Activated CD4-positive, alpha-beta memory T cell treated with anti-CD3 and anti-CD28 coated beads for 36 hours (primary cell): ENCODE data around the gene KIAA0930. TPM values are rescaled to one million over a fixed set of nuclear protein-coding genes. Genes with fewer than 3 reads are reported as not detected.
A peak's percentile ranks its signal among the peaks of the same experiment; 100 is the strongest.

Experiments
- CTCF ChIA-PET: fragments of 350-600 bp; sonication (Branson Sonifier 250); formaldehyde crosslinking; loops from one replicate; lab custom pipeline; 2021; ENCODE audit warnings: antibody characterized with exemption, inconsistent platforms; lab: Charles Lee
- POLR2A ChIA-PET: fragments of 350-600 bp; sonication (Branson Sonifier 250); formaldehyde crosslinking; loops from one replicate; lab custom pipeline; 2021; ENCODE audit warnings: antibody characterized with exemption; lab: Charles Lee
- DNase-seq: peaks from one replicate; pipeline ENCODE4 v3.0.0-alpha.2; 2020
- H3K27ac Mint-ChIP-seq: one replicate; pipeline ENCODE4 v1.8.0; 2021; ENCODE audit warnings: mixed read lengths
- H3K27me3 Mint-ChIP-seq: one replicate; pipeline ENCODE4 v1.8.0; 2021; ENCODE audit warnings: mixed read lengths
- H3K36me3 Mint-ChIP-seq: one replicate; pipeline ENCODE4 v1.8.0; 2021; ENCODE audit warnings: mixed read lengths
- H3K4me1 Mint-ChIP-seq: one replicate; pipeline ENCODE4 v1.8.0; 2021; ENCODE audit warnings: low read depth, mixed read lengths
- H3K4me3 Mint-ChIP-seq: one replicate; pipeline ENCODE4 v1.8.0; 2021; ENCODE audit warnings: mild to moderate bottlenecking, mixed read lengths
- H3K9me3 Mint-ChIP-seq: one replicate; pipeline ENCODE4 v1.8.0; 2021; ENCODE audit warnings: mixed read lengths
- intact Hi-C: fragments of 100-400 bp; cut with micrococcal nuclease; formaldehyde crosslinking; loops from one replicate; pipeline ENCODE4 v1.15.1; 2023
- total RNA-seq, 2 experiments: library from RNA; stranded (reverse); gene quantifications; one replicate each; pipeline ENCODE4 v1.2.3, GENCODE V29; 2021

Gene KIAA0930
- total RNA-seq, 2 experiments from 2014 or later: 31.1 to 31.9 TPM

DNA sequence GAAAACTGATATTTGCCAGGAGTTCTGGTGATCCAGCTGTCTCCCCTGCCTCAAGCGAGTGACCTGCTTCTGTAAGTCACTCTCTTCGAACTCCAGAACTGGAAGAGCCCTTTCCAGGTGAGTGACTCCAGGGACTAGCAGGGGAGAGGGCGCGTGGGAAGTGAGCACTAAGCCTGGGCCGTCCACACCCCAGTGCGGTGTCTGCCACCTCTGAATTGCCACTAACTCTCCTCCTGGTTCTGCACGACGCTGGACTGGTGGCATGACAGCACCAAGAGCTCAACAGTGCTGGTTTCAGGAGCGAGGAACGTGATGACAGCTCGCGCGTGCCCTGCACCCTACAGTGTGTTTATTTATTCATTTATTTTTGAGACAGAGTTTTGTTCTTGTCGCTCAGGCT is 22.9 kb downstream of the KIAA0930 start:
- no peak overlapping the region for H3K27ac Mint-ChIP-seq
- H3K4me3 Mint-ChIP-seq: no peak overlapping the region
- DNase-seq: no peak
- intact Hi-C loops: no loop called here
- H3K36me3 Mint-ChIP-seq: no peaks in the 10 kb centered on the region
- no peaks in the 10 kb centered on the region for H3K27me3 Mint-ChIP-seq
- ChIA-PET CTCF (interaction anchor here (4.8 kb wide), 1 partner anchor 9 kb away, joined by 30 read pairs; no protein-coding TSS in a partner anchor), POLR2A (no interaction called here)
- peaks cover 16% of the 10 kb centered on the region for H3K4me1 Mint-ChIP-seq
- no peaks in the 10 kb centered on the region for H3K9me3 Mint-ChIP-seq

DNA sequence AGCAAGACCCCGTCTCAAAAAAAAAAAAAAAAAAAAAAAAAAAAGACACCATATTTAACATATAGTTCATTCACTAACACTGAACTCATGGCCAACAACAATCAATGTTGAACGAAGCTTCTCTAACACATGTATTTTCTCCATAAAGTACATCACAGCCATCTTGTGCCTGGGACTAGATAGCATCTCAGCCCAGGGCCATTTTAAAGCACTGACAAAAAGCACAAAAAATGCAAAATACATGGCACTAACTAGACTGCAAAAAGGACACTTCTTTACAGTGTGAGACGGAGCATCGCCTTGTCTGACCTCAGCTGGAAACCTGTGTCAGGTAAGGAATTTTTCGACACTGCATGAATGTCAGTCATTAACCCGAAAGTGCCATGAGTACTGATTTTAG is 23.3 kb downstream of the KIAA0930 start:
- Mint-ChIP-seq H3K27ac (no peak overlapping the region), H3K36me3 (no peaks in the 10 kb centered on the region), H3K9me3 (no peaks in the 10 kb centered on the region), H3K4me1 (peaks cover 12% of the 10 kb centered on the region), H3K27me3 (no peaks in the 10 kb centered on the region), H3K4me3 (no peak overlapping the region)
- POLR2A ChIA-PET: no interaction called here
- no peak for DNase-seq
- intact Hi-C loops: no loop called here
- CTCF ChIA-PET: interaction anchor here (4.8 kb wide), 1 partner anchor 9 kb away, joined by 30 read pairs; no protein-coding TSS in a partner anchor

DNA sequence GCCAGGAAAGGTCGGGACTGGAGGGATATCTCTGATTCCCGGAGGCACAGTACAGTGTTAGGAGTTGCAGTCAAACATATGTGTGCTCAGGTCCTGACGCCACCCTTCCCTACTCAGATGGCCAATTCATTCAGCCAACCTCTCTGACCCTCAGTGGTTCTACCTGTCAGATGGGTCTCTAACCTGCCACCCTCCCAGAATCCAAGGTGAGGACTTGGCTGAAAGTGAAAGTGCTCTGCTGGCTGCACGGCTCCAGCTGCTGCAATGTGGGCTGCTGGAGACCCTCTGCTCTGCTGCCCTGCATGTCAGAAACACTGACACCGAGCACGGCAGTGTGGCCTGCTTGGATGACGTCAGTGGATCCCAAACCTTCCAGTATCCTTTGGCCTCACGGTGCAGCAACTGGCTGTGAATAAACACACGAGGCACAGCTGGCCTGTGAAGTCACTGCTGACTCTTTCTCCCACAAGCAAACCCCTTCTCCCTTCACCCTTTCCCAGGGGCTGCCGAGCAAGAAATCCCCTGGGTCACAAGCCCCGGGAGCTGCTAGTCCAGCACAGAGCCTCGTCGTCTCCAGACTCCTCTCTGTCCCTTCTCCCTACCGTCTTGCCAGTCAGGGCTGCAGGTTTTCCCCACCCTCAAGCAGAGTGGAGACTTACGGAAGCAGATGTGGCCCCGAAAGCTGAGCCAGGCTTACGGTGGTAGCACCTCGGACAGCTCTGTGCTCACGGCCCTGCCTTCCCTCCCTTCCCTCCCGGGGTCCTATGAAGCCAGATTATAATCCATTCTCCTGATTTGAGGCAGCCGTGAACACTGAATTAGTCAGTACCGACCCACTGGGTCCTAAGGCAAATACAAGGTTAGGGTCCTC is 24.3 kb downstream of the KIAA0930 start:
- no peak overlapping the region for H3K4me3 Mint-ChIP-seq
- H3K9me3 Mint-ChIP-seq: no peaks in the 10 kb centered on the region
- CTCF ChIA-PET: interaction anchor here (0.7 kb wide), 1 partner anchor 43 kb away, joined by 3 read pairs; no protein-coding TSS in a partner anchor
- POLR2A ChIA-PET: no interaction called here
- no peak overlapping the region for H3K27ac Mint-ChIP-seq
- H3K4me1 Mint-ChIP-seq: peaks cover 12% of the 10 kb centered on the region
- no peaks in the 10 kb centered on the region for H3K27me3 Mint-ChIP-seq
- DNase-seq: no peak
- intact Hi-C loops: no loop called here
- H3K36me3 Mint-ChIP-seq: no peaks in the 10 kb centered on the region

DNA sequence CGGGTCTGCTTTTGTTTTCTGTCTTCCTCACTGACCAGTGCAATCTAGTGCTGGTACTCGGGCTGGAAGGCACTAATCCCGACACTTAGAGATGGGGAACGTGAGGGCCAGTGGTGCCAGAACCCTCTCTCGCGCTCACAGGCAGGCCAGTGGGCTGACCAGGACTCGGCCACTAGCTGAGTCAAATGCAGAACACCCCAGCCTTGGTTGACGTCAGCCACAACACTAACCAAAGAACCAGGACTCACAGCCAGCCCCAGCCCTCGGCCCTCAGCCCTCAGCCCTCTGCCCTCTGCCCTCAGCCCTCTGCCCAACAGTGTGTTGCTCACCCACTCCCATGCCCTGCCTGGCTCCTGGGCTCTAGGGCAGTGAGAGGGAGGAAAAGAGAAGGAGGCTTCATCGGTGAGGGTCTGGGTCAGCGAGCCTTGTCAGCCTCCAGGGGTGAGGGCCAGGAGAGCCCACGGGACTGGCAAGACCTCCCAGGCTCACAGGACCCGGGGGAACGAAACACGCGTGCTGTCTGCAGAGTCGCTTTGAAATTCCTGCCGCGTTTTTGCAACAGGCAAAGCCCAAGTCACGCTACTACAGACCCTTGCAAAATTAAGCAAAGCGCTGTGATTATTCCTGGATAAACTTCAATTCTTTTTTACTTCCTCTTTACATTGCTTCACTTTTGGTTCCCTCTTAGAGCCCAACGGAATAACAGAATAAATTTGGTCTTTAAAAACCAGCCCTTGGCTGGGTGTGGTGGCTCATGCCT is 27.5 kb downstream of the KIAA0930 start:
- Mint-ChIP-seq H3K9me3 (no peaks in the 10 kb centered on the region), H3K27ac (no peak overlapping the region), H3K36me3 (peaks cover 4% of the 10 kb centered on the region), H3K4me1 (peaks cover 3% of the 10 kb centered on the region), H3K4me3 (no peak overlapping the region), H3K27me3 (no peaks in the 10 kb centered on the region)
- intact Hi-C loops: no loop called here
- ChIA-PET CTCF (no interaction called here), POLR2A (no interaction called here)
- DNase-seq: no peak

DNA sequence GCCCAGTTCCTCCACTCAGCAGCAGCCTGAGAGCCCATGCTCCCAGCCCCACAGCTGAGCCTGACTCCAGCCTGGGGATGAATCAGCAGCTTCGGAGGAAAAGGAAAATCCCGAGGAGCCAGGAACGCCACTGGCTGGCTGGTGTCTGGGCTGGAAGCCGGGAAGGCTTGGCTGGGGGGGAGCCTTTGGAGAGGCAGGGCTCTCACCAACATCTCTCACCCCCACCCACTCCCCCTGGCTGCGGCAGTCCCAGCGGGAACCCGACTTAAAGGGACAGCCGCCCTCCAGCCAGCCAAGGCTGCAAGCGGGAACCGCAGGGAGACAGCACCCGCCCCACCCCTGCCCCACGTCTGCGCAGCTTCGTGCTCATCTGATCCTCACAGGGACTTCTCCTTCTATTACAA is 28.4 kb downstream of the KIAA0930 start:
- Mint-ChIP-seq H3K9me3 (no peaks in the 10 kb centered on the region), H3K36me3 (peaks cover 4% of the 10 kb centered on the region), H3K4me3 (no peak overlapping the region), H3K4me1 (peaks cover 3% of the 10 kb centered on the region), H3K27ac (no peak overlapping the region), H3K27me3 (no peaks in the 10 kb centered on the region)
- ChIA-PET CTCF (no interaction called here), POLR2A (no interaction called here)
- intact Hi-C loops: no loop called here
- DNase-seq: no peak

DNA sequence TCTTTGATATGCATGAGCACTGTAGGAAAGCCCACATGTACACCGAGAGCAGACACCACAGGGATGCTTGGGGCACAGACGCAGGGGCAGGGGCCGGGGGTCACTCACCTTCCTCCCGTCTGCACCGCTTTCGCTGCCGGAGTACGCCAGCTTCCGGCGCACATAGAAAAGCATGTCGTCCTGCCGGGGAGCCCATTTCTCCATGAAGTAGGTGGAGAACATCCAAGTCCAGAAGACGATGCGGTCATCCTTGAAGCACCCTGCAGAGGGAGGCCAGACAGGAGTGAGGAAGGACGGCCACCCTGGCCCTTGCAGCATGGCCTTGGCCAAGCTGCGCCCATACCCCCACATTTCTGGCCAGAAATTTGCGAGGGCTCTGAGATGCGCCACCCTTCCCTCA is 28.8 kb downstream of the KIAA0930 start:
- Mint-ChIP-seq H3K36me3 (peaks cover 4% of the 10 kb centered on the region), H3K27ac (no peak overlapping the region), H3K27me3 (no peaks in the 10 kb centered on the region), H3K9me3 (no peaks in the 10 kb centered on the region), H3K4me3 (no peak overlapping the region), H3K4me1 (peaks cover 3% of the 10 kb centered on the region)
- no peak for DNase-seq
- POLR2A ChIA-PET: interaction anchor here (0.6 kb wide), 1 partner anchor 1101 kb away, joined by 3 read pairs; no protein-coding TSS in a partner anchor
- CTCF ChIA-PET: interaction anchor here (1.5 kb wide), 1 partner anchor 110 kb away, joined by 6 read pairs; no protein-coding TSS in a partner anchor
- intact Hi-C loops: no loop called here

DNA sequence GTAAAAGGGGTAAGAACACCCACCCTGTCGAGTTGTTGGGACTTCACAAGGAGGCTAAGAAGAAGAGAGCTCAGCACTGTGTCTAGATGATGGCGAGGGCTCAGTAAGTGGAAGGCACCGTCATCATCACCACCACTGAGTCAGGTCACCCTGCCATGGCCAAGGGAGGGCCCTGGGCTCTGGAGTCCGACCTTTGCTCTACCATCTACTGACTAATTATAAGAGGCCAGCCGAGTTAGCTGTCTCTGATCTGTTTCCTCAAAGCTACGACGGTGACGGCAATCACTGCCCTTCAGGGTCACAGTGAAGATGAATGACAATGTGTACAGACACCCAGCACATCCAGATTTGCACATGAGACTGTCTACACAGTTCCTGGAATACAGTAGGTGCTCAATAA is 29.3 kb downstream of the KIAA0930 start:
- no peaks in the 10 kb centered on the region for H3K9me3 Mint-ChIP-seq
- ChIA-PET CTCF (interaction anchor here (1.5 kb wide), 1 partner anchor 109 kb away, joined by 6 read pairs; no protein-coding TSS in a partner anchor), POLR2A (interaction anchor here (0.6 kb wide), 1 partner anchor 1100 kb away, joined by 3 read pairs; no protein-coding TSS in a partner anchor)
- no peak overlapping the region for H3K4me3 Mint-ChIP-seq
- peaks cover 3% of the 10 kb centered on the region for H3K4me1 Mint-ChIP-seq
- H3K27me3 Mint-ChIP-seq: no peaks in the 10 kb centered on the region
- intact Hi-C loops: no loop called here
- H3K27ac Mint-ChIP-seq: no peak overlapping the region
- peaks cover 4% of the 10 kb centered on the region for H3K36me3 Mint-ChIP-seq
- DNase-seq: no peak

DNA sequence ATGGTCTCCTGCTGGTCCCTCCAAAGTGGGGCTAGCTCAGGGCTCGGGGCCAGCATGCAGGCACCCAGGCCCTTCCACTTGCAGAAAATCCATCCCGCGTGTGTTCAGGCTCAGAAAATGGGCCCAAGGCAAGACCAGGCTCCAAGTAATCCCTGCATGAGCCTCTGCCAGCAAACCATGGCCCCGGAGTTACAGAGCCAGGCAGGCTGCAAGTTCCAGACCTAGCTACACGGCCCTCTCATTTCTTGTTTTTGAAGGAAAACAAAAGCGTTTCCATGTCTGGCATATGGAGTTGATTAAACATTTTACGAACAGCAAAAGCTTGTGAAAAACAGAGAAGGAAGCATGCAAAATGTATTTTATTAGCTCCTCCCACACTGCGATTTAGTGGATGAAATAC is 29.7 kb downstream of the KIAA0930 start:
- H3K36me3 Mint-ChIP-seq: peaks cover 4% of the 10 kb centered on the region
- H3K27ac Mint-ChIP-seq: no peak overlapping the region
- H3K4me3 Mint-ChIP-seq: no peak overlapping the region
- ChIA-PET CTCF (interaction anchor here (1.5 kb wide), 1 partner anchor 109 kb away, joined by 6 read pairs; no protein-coding TSS in a partner anchor), POLR2A (interaction anchor here (0.6 kb wide), 1 partner anchor 1100 kb away, joined by 3 read pairs; no protein-coding TSS in a partner anchor)
- H3K4me1 Mint-ChIP-seq: peaks cover 3% of the 10 kb centered on the region
- DNase-seq: no peak
- no peaks in the 10 kb centered on the region for H3K9me3 Mint-ChIP-seq
- no peaks in the 10 kb centered on the region for H3K27me3 Mint-ChIP-seq
- intact Hi-C loops: no loop called here

DNA sequence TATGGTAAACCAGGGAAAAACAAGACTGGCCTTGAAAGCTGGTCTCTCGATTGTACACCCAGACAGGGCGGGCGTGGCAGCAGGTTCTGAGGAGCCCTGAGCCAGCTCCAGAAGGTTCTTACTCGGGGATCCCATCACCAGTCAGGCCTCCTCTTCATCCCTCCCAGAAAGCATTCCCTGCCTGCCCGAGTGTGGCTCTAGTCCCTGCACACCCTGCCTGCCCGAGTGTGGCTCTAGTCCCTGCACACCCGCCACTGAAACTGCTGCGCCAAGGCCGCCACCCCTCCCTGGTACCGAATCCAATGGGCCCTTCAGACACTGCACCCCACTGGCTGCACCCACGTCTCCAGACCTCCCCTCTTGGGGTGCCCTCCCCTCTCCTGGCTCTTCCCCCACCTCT is 30.1 kb downstream of the KIAA0930 start:
- ChIA-PET CTCF (interaction anchor here (0.6 to 1.5 kb wide), 3 partner anchors 92 to 115 kb away, joined by 4 to 6 read pairs (median 4); no protein-coding TSS in a partner anchor), POLR2A (no interaction called here)
- intact Hi-C loops: no loop called here
- no peak overlapping the region for H3K4me3 Mint-ChIP-seq
- no peaks in the 10 kb centered on the region for H3K9me3 Mint-ChIP-seq
- DNase-seq: no peak
- H3K27me3 Mint-ChIP-seq: no peaks in the 10 kb centered on the region
- no peak overlapping the region for H3K27ac Mint-ChIP-seq
- peaks cover 4% of the 10 kb centered on the region for H3K36me3 Mint-ChIP-seq
- H3K4me1 Mint-ChIP-seq: peaks cover 3% of the 10 kb centered on the region

DNA sequence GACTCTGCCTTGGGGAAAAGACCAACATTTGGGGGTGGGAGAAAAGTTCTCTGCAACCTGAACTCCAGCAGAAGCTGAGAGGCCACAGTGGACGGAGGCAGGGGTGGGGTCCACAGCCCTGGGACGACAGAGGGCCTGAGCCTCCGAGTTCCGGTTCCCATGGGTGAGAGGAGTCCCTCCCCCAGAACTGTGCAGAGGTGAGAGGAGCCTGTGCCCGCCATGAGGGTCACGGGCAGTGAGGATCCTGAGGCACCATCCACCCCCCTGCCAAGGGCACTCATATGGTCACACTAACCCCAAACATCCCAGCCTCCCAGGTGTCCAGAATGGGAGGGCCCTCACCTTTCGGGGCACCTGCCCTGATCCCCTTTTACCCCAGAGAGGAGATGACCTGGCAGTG is 30.5 kb downstream of the KIAA0930 start:
- H3K27ac Mint-ChIP-seq: no peak overlapping the region
- no peak overlapping the region for H3K4me3 Mint-ChIP-seq
- intact Hi-C loops: no loop called here
- peaks cover 4% of the 10 kb centered on the region for H3K36me3 Mint-ChIP-seq
- CTCF ChIA-PET: interaction anchor here (0.6 to 1.4 kb wide), 4 partner anchors 43 to 202 kb away, joined by 4 read pairs; no protein-coding TSS in a partner anchor
- no peak for DNase-seq
- H3K27me3 Mint-ChIP-seq: no peaks in the 10 kb centered on the region
- no peaks in the 10 kb centered on the region for H3K9me3 Mint-ChIP-seq
- H3K4me1 Mint-ChIP-seq: peaks cover 2% of the 10 kb centered on the region
- POLR2A ChIA-PET: no interaction called here

DNA sequence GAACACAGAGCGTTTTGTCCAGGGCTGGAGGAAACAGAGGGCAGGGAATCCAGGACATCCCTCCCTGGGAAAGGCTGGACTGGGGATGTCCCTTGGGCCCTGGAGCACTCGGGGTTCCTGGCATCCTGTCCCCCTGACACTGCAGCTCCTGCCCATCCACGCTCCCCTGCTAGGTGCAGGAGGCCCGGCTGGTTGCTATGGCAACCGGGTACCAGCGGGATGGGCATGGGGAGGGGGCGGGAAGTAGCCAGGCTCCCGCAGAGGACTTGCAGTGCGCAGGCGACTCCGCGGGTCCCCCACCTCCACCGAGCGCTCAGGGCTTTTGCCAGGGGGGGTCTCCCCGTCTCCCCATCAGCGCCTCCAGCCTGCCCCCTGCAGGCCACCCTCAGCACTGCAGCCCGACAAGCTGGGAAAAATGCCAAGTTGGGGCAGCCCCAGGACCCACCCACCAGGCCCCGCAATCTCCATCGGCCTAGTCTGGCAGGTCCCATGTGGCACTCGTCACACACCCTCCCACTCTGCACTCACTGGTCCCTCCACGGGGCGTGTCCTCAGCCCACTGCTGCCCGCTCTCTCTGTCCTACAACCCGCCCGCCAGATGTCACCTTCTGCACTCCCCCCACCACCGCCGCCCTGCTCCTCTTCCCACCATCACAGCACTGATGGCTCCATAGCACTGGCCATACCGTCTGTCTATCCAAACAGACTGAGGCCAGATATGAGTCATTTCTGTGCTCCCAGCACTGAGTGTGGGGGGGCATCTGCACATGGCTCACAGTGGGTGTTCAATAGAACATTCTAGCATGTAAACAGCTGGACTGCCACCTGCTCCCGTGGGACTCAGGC is 31.5 kb downstream of the KIAA0930 start:
- no peak overlapping the region for H3K4me3 Mint-ChIP-seq
- peaks cover 2% of the 10 kb centered on the region for H3K4me1 Mint-ChIP-seq
- H3K9me3 Mint-ChIP-seq: no peaks in the 10 kb centered on the region
- ChIA-PET POLR2A (no interaction called here), CTCF (interaction anchor here (0.6 to 2.4 kb wide), 19 partner anchors 10 to 520 kb away, joined by 3 to 31 read pairs (median 4); no protein-coding TSS in a partner anchor)
- no peaks in the 10 kb centered on the region for H3K27me3 Mint-ChIP-seq
- H3K27ac Mint-ChIP-seq: no peak overlapping the region
- peaks cover 4% of the 10 kb centered on the region for H3K36me3 Mint-ChIP-seq
- DNase-seq: peak; percentile 51
- intact Hi-C loops: loop anchor here (1.0 kb wide), 1 partner anchor 107 kb away; no protein-coding TSS in a partner anchor
